Retina (tissue), 1 donor: Measurements from ENCODE around the gene TBC1D9.

Experiments used
- DNase-seq: peaks from one replicate; pipeline ENCODE4 v3.0.0-alpha.2; 2016

TBC1D9 gene

DNA sequence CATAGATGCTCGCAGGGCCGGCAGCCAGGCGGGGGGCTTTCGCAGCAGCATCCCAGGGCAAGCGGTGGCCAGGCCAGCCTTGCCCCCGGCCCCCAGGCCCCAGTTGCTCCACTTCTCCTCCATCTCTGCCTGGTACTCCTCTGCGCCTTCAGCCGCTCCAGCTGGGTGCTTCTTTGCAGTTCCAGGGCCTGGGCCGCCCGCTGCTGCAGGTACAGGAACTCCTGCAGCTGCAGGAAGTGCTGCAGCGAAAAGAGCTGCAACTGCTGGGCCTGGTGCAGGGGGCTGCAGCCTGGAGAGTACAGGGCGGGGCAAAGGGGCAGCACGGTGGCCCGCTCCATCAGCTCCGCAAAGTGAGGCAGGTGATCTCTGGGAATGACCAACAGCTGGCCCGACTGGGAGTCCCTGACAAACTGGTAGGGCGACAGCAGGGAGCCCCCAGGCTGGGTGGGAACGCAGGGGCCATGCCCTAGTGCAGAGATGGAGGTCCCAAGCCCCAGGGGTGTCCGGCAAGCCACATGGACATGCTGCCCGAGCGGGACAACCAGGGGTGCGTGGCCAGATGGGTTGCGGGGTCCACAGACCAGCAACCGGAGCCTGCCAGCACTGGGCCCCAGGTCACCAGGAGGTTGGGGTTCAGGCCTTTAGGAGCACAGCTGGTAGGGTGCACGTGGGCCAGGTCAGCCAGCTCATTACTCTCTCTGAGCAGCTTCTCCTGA is 111.6 kb downstream of the TBC1D9 start:
- no peak for DNase-seq

DNA sequence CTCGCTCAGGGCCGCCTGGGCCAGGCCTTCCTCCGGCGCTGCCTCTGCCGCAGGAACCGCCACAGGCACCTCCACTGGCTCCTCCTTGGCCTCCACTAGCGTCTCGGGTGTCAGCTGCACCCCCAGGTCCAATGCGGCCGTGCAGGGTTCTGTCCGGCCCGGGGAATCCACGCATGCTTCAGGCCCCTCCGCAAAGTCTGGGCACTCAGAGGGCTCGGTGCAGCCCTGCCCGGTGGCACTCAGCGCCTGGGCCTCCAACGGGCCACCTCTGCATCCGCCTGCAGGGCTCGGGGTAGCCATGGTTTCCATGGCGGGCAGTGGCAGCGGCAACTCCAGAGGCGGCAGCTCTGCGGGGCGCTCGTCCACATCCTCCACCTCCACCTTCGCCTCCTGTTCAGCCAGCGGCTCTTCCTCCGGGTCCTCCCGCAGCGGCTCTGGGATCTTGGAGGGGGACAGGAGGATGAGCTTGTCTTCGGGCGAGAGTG is 112.6 kb downstream of the TBC1D9 start:
- no peak for DNase-seq

GRCh38 chr4:140642674-140643437 is 113.3 kb downstream of the TBC1D9 start:
- no peak for DNase-seq

GRCh38 chr4:140641789-140642439 is 114.3 kb downstream of the TBC1D9 start:
- DNase-seq = no peak

- no peak for DNase-seq
These were observed 115.1 kb downstream of the TBC1D9 start for GRCh38 chr4:140641105-140641555.

DNA sequence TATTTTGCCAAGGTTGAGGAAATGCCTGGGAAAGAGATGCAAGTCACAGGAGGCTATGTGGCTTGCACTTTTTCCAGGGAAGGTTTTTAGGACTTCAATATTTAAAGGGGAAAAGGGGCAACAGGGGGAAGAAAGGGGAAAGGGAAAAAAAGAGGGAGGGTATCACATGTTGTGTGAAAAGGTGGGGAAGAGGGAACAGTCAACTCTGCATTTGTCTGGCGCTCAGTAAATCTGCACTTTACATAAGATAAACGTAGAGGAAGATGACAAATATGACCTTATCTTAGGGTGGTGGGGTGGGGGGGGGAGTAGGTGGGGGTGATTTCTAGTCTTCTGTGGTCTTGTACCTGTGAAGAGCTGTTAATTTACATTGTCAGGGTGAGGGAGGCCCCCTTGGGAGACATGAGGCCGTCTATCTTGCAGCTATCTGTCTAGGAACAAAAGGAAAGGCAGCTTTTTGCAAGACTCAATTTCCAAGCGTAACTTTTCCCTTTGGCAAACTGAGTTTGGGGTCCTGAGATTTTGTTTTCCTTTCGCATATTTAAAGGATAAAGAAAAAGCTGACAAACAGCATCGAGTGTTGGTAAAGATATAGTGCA is 115.9 kb downstream of the TBC1D9 start:
- no peak for DNase-seq

DNA sequence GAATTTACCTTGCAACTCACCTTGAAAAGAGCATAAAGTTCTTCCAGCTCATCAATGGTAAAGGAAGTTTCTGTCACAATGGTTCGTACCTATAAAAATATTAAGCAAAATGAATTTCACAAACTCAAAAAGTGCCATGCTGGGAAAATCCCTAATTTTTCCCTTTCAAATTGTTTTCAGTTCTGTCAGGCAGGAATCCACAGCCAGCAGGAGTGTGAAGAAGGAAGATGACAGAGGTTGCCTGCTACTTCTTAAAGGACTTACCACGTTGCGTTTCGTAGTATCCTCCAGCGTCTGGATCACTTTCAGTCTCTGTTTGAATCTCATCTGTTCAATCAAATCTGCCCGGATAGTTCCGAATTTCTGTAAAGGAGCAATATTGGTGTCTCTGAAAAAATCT is 117.1 kb downstream of the TBC1D9 start:
- no peak for DNase-seq

DNA sequence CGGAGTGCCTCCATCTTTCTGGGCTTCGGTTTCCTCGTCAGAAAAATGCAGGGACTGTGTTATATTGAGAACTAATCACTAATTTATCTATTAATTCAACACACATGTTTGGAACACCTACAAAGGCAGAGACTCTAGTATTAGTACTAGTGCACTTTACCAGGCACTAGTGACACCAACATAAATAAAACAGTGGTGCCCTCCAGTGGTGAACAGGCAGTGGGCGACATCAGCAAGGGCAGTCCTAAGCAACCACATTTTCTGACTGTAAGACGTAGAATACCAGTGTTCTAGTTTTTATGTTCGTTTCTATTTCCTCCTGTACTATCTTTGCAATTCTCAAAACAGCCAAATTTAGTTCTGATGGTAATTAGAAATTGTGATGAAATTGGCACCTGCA is 118.3 kb downstream of the TBC1D9 start:
- no peak for DNase-seq

GRCh38 chr4:140635606-140636005 is 120.6 kb downstream of the TBC1D9 start:
- DNase-seq = no peak

- no peak for DNase-seq
These were observed 122.2 kb downstream of the TBC1D9 start for GRCh38 chr4:140633951-140634350.

DNA sequence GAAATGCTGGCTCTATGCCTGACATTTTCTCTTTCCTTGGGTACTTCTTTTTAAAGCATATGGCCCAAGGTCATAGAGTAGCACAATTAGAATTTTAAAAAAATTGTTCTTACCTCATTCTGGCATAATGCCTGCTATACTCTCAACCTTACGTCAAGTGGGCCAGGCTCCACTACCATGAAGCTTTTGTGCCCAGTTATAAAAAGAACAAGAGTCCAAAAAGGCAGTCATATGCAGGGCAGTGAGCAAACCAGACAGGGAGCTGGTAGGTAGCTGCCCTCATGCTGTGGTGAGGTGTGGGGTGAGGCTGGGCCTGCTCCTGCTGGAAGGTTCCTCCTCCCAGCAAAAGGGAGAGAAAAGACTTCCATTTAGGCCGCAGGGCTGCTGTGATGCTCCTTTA is 123.1 kb downstream of the TBC1D9 start:
- DNase-seq = no peak

GRCh38 chr4:140630246-140630645 is 125.9 kb downstream of the TBC1D9 start:
- DNase-seq = no peak

DNA sequence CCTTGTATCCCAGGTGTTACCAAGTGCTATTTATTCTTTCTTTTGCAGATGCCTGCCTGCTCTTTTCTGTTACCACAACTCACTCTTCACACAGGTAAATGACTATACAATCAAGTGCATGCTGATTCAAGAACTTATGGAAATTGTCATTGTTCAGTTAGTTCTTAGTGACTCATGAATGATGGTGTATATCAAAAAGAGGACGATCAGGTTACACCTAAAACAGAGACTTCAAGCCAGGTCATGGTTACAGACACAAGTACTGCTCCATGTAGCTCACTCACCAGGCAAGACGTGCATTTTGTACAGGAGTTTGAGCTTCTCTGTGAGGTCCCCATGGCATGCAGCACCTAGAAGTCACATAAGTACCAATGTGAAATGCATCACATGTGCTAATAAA is 128.2 kb downstream of the TBC1D9 start:
- no peak for DNase-seq

DNA sequence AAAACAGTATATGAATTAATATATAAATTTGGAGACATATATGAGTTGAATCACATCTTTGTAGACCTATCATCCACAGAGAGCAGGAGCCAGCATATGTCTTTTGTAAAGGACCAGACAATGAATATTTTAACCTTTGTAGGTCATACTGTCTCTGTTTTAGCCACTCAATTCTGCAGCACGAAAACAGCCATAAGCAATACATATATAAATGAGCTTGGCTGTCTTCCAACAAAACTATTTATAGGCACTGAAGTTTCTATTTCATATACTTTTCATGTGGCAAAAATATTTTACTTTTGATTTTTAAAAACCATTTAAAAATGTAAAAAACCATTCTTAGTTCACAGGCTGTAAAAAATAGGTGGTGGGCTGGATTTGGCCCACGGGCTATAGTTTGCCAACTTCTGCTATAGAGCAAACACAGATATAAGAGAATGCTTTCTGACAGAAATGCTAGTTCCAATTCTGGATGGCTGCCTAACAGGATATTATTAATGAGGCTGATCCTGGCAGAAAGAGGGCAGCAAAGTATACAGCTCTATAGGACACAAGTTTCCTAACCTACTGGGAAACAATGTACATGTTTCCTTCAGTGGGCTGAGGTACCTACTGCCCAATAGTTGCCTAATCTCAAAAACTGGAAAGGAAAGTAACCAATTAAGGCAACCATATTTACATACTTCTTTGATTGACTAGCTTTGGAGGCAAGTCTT is 129.4 kb downstream of the TBC1D9 start:
- no peak for DNase-seq

GRCh38 chr4:140622333-140622958 is 133.7 kb downstream of the TBC1D9 start:
- DNase-seq = no peak

DNA sequence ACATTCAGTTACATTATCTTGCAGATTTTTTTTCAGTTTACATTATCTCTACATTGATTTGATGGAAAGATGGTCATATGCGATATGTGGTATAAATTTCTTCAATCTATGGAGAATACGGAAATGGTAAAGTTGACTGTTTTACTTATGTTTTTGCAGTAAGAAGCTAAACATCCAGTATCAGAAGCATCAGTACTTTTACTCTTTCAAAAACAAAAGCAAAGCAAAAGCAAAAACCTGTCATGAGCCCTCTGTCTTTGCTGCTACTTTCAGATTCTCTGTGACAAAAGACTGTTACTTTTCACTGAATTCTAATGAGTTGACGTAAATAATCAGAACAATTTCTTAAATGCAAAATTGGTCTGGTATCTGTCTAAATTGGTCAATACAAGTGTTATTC is 135.0 kb downstream of the TBC1D9 start:
- no peak for DNase-seq

DNA sequence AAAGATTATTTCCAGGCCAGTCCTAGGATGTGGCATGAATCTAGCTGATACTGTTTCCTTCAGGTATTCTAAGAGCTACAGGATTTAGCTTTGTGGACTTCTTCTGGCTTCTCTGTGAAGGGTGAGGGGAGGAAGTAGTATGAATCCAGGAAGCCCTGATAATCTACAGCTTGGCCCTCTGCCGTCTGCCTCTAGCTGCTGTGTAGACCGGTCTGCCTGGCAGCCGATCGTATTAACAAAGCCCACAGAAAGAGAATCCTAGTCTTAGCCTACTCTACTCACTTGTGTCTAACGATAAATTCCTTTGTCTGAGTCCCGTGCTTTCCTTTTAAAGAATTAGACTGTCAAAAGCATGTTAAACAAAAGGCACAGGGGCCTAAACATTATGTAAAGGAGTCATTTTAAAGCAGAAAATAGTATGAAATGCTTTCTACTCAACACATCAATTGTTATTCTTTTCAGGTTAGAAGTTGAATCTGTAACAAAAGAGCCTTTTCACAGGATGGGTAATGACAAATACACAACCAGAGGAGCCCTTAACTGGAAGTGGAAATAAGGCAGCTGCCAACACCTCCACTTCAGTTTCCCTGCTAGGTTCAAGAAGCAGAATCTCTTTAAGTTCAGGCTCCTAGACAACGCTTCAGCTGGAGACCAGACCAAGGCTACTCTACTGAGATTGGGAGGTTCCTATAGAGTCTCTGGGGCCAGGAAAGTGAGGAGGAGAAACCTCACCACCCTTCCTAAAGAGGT is 138.5 kb downstream of the TBC1D9 start:
- DNase-seq = no peak

- DNase-seq = no peak
These were observed 140.7 kb downstream of the TBC1D9 start for GRCh38 chr4:140615451-140615850.

- no peak for DNase-seq
These were observed 143.8 kb downstream of the TBC1D9 start for GRCh38 chr4:140612357-140612756.

DNA sequence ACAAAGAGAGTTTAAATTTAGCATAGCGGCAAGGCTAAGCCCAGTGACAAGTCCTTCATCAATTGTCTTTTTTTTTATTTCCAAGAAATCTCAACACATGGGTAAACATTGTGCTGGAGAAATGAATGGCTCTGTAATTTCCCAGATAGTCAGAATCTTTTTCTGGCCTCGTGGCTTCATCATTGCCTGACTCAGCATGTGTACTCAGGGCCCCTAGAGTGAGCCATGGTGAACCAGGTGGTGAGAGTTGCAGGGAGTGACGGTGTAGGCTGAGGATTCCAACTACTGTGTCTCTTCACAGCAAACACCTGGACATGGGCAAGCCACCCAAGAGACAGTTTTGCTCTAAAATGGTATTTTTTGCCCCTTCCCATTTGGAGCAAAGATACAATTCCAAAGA is 144.3 kb downstream of the TBC1D9 start:
- DNase-seq = no peak
